Panc1 (cell line): ENCODE results near the gene MAML3. TPM values are rescaled to one million over a fixed set of nuclear protein-coding genes. Genes with fewer than 3 reads are reported as not detected.

ENCODE experiments used
- ATAC-seq: fragments of 200-7000 bp; cut with Tn5 transposase; 2 replicates; pipeline ENCODE4 v1.9.1; 2020; ENCODE audit warnings: mild to moderate bottlenecking, moderate library complexity
- BruUV-seq: library from RNA; stranded (reverse); fragments of 400-500 nt; replicated peaks from 2 replicates; lab custom pipeline; 2021; lab: Mats Ljungman, UMichigan
- CTCF ChIA-PET: fragments of 300-600 bp; sonication (Branson Sonifier 250); formaldehyde crosslinking; loops from one replicate; lab custom pipeline; 2022; ENCODE audit warnings: antibody characterized with exemption; lab: Charles Lee
- POLR2A ChIA-PET: fragments of 300-600 bp; sonication (Branson Sonifier 250); formaldehyde crosslinking; loops from one replicate; lab custom pipeline; 2022; ENCODE audit warnings: antibody characterized with exemption; lab: Charles Lee
- DNase-seq: peaks from one replicate; pipeline ENCODE4 v3.0.0-alpha.2; 2010; ENCODE audit warnings: low read depth, low spot score
- H3K27ac ChIP-seq: 2 replicates; pipeline ENCODE4 v1.5.1; 2011; ENCODE audit warnings: mild to moderate bottlenecking, low read length, inconsistent platforms
- H3K27me3 ChIP-seq: fragments of 200-500 bp; sonication (Bioruptor generic); 2 replicates; pipeline ENCODE4 v1.6.0; 2014; ENCODE audit warnings: low read length, inconsistent platforms; ENCODE audit not compliant: control insufficient read depth, insufficient read depth
- H3K36me3 ChIP-seq: fragments of 200-500 bp; sonication (Bioruptor generic); 2 replicates; pipeline ENCODE4 v1.5.1; 2014; ENCODE audit warnings: inconsistent platforms, mild to moderate bottlenecking, low read length, moderate library complexity; ENCODE audit not compliant: control insufficient read depth, insufficient read depth
- H3K4me1 ChIP-seq: 2 replicates; pipeline ENCODE4 v1.5.1; 2011; ENCODE audit warnings: inconsistent platforms, mild to moderate bottlenecking, low read length, moderate library complexity; ENCODE audit not compliant: control insufficient read depth, insufficient read depth
- H3K4me3 ChIP-seq, 2 experiments: 2 replicates each; pipeline ENCODE4 v1.5.1; 2011 to 2012; ENCODE audit warnings: low read depth in 2 of 2, low read length in 2 of 2, mild to moderate bottlenecking in 2 of 2, inconsistent platforms in 1 of 2, moderate library complexity in 1 of 2
- H3K9me3 ChIP-seq: fragments of 200-500 bp; sonication (Bioruptor generic); 2 replicates; pipeline ENCODE4 v1.5.1; 2014; ENCODE audit warnings: low read depth, mild to moderate bottlenecking, inconsistent platforms, low read length, moderate library complexity; ENCODE audit not compliant: control insufficient read depth, insufficient read depth
- CTCF ChIP-seq: fragments of 450-650 bp; IDR thresholded peaks from 2 replicates; pipeline ENCODE4 v1.5.1; 2017; ENCODE audit warnings: mild to moderate bottlenecking
- POLR2AphosphoS5 ChIP-seq: IDR thresholded peaks from 2 replicates; pipeline ENCODE4 v1.6.1; 2012; ENCODE audit warnings: mild to moderate bottlenecking, low read depth, low read length, moderate library complexity
- REST ChIP-seq, 2 experiments: IDR thresholded peaks; 2 replicates each; pipeline ENCODE4 v1.6.1; 2011 to 2012; ENCODE audit warnings: low read depth in 2 of 2, control low read depth in 1 of 2, low read length in 1 of 2, mild to moderate bottlenecking in 1 of 2, moderate library complexity in 1 of 2; ENCODE audit not compliant: insufficient read depth in 1 of 2
- SIN3A ChIP-seq: IDR thresholded peaks from 2 replicates; pipeline ENCODE4 v1.6.1; 2012; ENCODE audit warnings: low read depth, mild to moderate bottlenecking, low read length, moderate library complexity, borderline replicate concordance; ENCODE audit not compliant: insufficient read depth
- TCF7L2 ChIP-seq: IDR thresholded peaks from 2 replicates; pipeline ENCODE4 v1.6.1; 2011; ENCODE audit warnings: mild to moderate bottlenecking, low read depth, low read length, inconsistent platforms
- in situ Hi-C: cut with HindIII; loops from 2 replicates; pipeline ENCODE4 v1.10.0; 2016; ENCODE audit warnings: low sequenced_read_pairs, low pct_unique_long_range_greater_than_20kb
- intact Hi-C: fragments of 100-400 bp; cut with micrococcal nuclease; formaldehyde crosslinking; loops from one replicate; pipeline ENCODE4 v1.10.0; 2022; ENCODE audit not compliant: unreplicated experiment
- total RNA-seq: library from RNA; stranded (reverse); gene quantifications from one replicate; pipeline ENCODE4 v1.2.1, GENCODE V29; 2021; ENCODE audit not compliant: unreplicated experiment

Gene MAML3
- total RNA-seq, 1 experiment from 2014 or later, result 7.7 TPM

GRCh38 chr4:139934057-139934707 is 219.8 kb downstream of the MAML3 start:
- Histone ChIP-seq H3K27me3 (no peaks in the 10 kb centered on the region), H3K36me3 (no peaks in the 10 kb centered on the region), H3K4me1 (no peaks in the 10 kb centered on the region), H3K9me3 (no peaks in the 10 kb centered on the region), H3K4me3 (no peak overlapping the region), H3K27ac (no peak overlapping the region)
- in situ Hi-C loops (no loop called here), intact Hi-C loops (no loop called here)
- TF ChIP-seq CTCF (no peak), POLR2AphosphoS5 (no peak), TCF7L2 (no peak), REST (IDR thresholded peaks at IDR 0.05; ENCODE audit: insufficient read depth in 1 of 2, low read depth in 2 of 2, low read length in 1 of 2) (no peak), SIN3A (no peak)
- CTCF ChIA-PET, result no interaction called here
- ATAC-seq (no peak), DNase-seq (no peak)
- no TSS peak for BruUV-seq
- POLR2A ChIA-PET, result no interaction called here

- ATAC-seq, result no peak
- no peak for DNase-seq
- in situ Hi-C loops, result no loop called here
- no peaks in the 10 kb centered on the region for H3K27me3 ChIP-seq
- TF ChIP-seq TCF7L2 (no peak), CTCF (no peak), SIN3A (no peak), REST (IDR thresholded peaks at IDR 0.05; ENCODE audit: insufficient read depth in 1 of 2, low read depth in 2 of 2, low read length in 1 of 2) (no peak), POLR2AphosphoS5 (no peak)
- ChIA-PET POLR2A (no interaction called here), CTCF (no interaction called here)
- no peaks in the 10 kb centered on the region for H3K9me3 ChIP-seq
- no peak overlapping the region for H3K4me3 ChIP-seq
- intact Hi-C loops, result no loop called here
- no TSS peak for BruUV-seq
- H3K36me3 ChIP-seq, result no peaks in the 10 kb centered on the region
- H3K27ac ChIP-seq, result no peak overlapping the region
- H3K4me1 ChIP-seq, result no peaks in the 10 kb centered on the region
These were observed 220.4 kb downstream of the MAML3 start for GRCh38 chr4:139933541-139933940.
